DMS153 treated with DMSO at 0.1 percent for 48 hours (cell line): ENCODE results near the gene NTSR1.

ENCODE experiments used
- DNase-seq: peaks from one replicate; lab custom pipeline; 2025; ENCODE audit not compliant: unreplicated experiment; lab: John Stamatoyannopoulos, UW

Gene NTSR1

DNA sequence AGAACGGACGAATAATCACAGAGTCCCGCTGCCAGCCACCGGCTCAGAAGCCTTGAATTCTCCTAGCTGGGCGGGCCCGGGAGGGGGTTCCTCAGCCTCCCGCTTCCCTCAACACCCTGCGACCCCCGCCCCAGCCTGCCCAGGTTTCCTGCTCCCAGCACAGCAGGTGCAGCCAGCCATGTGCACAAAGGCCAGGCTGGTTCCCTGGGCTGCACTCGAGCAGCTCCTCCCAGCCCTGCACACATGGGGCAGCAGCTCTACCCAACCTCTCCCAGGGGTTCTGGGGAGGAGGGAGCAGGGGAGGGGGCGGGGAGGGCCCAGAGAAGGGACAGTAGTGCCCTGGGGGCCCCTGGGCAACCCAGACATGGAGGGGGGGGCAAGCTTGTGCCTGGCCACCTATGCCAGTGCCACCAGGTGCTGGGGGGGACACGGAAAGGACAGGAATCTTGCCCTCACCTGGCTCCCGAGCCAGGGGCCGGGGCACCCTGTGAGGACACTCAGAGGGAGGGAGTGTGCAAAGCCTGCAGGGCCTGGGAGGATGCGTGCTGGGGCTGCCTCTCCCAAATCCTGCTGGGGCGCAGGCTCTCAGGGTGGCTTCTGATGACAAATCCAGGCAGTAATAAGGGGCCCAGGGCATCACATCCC is 1.2 kb upstream of the NTSR1 start:
- no peak for DNase-seq

DNA sequence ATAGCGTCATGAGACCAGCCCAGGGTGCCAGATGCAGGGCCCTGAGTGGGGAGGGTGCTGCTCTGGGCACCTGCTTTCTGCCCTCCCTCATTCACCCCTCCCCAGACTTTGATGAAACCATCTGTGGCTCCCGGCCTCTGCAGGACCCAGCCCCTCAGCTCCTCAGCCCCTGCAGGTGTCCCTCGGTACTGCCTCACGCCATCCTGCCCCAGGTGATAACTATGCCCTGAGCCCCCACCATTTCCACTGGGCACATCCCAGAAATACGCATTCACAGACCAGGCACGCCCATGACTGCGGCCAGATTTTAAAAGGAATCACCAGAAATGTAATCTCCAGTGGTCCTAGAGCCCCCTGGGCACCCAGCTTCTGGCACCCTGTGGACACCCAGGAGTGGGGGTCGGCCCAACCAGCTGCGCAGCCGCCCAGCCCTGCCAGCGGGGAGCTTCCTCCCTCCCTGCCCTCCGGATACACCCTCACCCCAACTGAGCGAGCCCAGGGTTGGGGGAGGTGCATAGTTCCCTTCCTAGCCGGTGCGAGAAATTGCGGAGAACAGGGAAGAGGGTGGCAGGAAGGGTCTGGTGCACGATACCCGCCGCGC is 615 bp upstream of the NTSR1 start:
- no peak for DNase-seq

DNA sequence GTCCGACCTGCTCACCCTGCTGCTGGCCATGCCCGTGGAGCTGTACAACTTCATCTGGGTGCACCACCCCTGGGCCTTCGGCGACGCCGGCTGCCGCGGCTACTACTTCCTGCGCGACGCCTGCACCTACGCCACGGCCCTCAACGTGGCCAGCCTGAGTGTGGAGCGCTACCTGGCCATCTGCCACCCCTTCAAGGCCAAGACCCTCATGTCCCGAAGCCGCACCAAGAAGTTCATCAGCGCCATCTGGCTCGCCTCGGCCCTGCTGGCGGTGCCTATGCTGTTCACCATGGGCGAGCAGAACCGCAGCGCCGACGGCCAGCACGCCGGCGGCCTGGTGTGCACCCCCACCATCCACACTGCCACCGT is 885 bp downstream of the NTSR1 start:
- DNase-seq, result no peak

DNA sequence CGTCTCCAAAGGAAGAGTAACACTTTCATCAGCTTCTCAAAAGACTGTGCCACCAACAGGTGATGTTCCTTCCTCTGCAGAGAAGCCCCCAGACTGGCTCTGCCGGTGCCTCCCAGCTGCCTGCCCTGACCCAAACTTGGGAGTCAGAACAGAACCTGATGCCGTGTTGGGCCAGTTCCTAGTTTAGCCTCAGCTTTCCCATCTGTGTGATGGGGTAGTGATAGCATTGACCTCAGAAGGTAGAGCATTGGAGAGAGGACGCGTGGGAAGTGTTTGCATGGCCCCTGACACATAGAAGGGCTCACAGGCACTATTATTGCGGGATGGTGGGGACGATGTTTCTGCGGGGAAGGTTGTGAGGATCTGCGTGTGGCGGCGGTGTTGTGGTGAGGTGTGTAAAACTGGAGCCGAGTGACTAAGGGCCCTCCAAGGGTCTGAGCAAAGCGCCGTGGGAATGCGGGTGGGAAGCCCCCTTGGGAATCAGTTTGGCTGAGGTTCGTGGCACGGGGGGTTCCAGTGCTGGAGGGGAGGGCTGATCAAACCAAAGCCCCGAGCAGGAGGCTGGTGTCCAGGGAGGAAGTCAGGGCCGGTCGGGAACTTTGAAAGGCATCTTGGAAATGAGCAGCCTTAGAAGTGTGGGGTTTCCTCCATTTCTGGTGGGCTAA is 1.7 kb downstream of the NTSR1 start:
- DNase-seq, result no peak

DNA sequence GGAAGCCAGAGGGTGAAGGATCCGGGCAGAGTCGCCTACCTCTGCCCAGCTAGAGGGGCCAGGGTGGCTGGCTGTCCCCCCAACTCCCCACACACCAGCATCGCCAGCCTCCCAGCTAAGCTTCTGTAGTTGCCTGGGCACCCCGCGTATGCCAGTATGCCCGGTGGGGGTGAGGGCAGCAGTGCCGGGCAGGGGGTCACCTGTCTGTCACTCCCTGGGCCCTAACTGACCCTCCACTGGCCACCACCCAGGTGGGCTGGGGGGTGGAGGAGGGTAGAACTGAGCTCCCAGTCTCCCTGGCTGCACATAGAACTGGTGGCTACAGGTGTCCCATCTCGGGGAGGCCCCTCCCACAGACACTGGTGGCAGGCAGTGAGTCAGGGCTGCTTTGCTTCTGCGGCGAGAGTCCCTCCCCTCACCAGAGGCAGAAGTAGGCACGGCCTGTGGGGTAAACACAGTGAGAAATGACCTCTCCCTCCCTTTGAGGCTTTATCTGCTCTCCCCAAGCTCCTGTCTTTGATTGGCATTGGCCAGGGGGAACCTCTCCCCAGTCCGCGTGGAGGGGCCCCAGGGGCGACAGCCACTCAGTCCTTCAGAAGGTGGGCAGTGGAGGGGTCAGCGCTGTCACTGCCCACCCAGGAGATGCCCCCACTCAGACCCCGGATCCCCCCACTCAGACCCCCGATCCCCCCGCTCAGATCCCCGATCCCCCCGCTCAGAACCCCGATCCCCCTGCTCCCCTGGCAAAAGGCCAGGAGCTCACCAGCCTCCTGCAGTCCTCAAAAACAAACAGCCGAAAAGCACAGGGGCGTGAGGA is 2.5 kb downstream of the NTSR1 start:
- DNase-seq, result no peak

DNA sequence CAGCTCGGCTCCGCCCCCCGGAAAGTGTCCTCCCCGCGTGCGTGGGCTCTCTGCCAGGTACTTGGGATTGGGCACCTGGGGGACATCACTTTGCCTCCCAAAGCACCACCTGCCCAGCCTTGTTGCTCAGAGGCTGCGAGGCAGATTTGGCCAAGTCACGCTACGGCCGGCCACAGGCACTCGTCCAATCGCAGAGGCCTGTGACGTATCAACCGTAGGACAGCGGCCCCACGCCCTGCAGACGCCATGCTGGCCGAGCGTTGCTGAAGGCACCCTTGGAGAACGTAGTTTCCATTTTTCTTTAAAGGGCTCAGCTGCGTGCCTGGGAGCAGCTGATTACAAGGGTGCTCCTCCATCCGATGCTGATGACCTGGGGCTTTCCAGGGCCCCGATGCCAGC is 3.1 kb downstream of the NTSR1 start:
- DNase-seq, result peak; percentile 84

DNA sequence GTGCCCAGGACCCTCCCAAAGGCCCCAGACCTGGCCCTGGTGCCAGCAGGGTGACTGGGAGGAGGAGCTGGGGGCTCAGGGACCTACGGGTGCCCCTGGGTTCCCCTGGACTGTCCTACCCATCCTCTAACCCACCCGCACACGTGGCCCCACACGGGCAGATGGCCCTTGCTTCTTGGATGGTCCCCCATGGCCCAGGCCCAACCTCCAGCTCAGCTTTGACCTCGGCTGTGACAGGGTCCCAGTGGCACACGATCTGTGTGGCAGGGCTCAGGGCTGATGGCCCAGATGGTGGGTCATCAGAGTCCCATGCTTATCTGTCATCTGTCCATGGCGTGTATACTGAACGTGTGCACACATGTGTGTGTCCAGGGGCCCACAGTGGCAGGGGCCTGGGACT is 4.0 kb downstream of the NTSR1 start:
- DNase-seq, result no peak

DNA sequence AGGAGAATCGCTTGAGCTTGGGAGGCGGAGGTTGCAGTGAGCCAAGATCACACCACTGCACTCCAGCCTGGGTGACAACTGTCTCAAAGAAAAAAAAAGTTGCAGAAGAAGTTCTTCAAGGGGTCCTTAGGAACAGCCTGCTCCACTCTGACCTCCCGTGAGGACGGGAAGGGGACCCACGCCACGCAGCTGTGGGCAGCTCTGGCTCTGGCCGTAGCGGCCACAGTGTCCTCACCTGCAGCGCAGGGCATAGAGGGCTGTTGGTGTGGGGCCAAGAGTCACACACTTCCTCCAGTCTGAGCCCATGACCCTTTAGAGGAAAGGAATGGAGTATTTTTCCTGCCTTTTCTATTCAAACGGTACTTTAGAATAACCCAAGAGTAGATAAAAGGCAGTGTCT is 5.4 kb downstream of the NTSR1 start:
- DNase-seq, result no peak

DNA sequence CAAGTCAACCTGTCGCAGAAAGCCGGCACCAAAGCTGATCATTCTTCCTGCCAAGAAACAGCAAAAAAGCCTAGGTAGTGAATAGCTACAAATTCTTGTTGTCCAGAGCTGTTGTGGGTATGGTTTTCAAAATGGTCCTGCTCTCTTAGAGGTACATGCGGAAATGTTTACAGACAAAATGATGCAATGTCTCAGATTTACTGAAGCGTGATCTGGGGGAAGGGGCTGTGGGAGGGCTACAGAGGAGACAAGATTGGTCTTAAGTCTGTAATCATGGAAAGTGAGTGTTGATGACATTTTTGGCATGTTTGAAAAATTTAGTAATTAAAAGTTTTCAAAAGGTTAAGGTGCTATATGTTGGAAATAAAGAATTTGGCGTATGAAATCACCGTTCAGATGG is 6.2 kb downstream of the NTSR1 start:
- no peak for DNase-seq

DNA sequence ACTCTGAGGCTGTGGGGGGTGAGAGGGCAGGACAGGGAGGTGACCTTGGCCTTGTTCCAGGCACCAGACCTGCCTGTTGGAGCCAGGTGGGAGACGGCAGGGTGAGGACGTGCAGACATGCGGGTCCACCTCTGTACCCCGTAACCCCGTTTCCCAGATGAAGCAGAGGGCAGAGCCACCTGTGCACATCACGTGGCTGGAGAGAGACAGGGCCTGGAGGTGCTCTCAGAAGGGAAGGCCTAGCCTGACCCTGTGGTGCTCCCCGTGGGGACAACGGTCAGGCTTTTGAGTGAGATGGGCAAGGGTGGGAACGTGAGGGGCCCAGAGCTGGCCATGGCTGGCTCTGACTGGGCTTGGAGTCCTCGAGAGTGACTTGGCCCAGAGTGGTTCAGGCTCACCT is 6.6 kb downstream of the NTSR1 start:
- DNase-seq, result no peak

DNA sequence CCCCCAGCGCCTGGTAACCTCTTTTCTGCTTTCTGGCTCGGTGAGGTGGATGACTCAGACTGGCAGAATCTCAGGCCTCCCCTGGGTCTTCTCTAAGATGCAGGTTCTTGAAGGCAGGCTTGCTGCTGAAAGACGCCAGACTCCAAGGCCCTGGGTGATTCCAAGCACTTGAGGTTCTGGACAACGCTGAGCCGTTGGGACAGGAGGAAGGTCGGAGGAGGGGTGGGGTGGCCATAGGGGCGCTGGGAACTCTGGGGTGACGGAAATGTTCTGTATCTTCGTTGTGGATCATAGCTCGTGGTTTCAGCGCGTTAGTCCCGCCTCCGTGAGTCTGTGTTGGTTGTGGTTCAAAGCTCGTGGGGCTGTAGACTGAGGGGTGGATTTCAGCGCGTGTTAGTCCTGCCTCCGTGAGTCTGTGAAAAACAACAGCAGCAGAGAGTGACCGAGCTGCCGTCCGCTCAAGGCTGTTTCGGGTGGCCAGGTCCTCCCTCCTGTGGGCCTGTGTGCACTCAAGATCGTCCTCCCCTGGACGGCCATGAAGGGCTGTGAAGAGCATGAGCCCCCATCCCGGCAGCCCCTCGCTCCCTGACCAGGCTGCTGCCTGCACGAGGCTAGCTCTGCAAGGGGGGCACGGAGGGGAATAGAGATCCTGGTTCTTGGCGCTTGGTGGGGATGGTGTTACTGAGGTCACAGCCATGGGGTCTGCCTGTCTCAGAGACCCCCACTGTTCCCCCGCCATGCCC is 7.7 kb downstream of the NTSR1 start:
- no peak for DNase-seq

DNA sequence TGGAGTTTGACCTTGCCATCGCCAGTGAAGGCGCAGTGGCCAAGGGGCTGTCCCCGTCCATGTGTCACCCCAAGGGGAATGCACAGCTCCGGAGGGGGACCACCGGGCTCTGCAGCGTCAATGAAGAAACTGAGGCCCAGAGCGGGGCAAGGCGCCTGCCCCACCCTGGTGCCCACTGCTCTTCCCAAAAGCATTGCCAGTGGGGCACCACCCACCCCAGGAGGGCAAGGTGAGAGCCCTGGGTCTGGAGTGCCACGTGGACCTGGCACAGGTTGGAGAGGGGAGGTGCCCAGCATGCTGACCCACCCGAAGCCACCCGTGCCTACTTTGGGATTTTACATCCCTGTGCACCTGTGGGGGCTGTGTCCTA is 8.3 kb downstream of the NTSR1 start:
- DNase-seq, result no peak

DNA sequence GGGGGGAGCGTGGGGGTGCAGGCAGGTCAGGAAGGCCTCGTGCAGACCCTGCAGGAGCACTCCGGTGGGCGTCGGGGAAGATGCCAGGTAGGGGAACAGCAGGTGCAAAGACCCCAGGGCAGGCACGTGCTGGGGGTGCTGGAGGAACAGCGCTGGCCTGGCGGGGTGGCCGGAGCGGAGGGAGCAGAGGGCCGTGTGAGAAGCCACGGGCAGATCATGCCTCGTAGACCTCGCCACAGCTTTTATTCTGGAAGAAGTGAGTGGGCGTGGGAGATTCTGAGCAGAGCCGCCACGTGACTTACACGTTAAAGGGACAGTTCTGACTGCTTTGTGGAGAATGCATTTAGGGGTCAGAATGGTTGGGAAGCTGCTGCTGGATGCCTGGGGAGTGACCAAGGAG is 9.3 kb downstream of the NTSR1 start:
- no peak for DNase-seq

DNA sequence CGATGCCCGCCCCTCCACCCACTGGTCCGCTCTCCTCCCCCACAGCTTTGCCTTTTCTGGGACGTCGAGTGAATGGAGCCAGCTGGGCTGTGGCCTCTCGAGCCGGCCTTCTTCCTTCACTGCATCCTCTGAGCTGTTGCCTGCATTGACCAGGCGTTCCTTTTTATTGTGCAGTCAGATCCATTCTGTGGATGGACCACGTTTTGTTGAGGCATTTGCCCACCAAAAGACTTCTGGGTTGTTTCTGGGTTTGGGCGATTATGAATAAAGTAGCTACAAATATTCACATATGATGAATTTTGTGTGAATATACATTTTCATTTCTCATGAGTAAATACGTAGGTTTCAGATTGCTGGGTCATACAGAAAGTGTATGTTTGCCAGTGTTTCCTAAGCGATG is 9.9 kb downstream of the NTSR1 start:
- DNase-seq, result no peak

DNA sequence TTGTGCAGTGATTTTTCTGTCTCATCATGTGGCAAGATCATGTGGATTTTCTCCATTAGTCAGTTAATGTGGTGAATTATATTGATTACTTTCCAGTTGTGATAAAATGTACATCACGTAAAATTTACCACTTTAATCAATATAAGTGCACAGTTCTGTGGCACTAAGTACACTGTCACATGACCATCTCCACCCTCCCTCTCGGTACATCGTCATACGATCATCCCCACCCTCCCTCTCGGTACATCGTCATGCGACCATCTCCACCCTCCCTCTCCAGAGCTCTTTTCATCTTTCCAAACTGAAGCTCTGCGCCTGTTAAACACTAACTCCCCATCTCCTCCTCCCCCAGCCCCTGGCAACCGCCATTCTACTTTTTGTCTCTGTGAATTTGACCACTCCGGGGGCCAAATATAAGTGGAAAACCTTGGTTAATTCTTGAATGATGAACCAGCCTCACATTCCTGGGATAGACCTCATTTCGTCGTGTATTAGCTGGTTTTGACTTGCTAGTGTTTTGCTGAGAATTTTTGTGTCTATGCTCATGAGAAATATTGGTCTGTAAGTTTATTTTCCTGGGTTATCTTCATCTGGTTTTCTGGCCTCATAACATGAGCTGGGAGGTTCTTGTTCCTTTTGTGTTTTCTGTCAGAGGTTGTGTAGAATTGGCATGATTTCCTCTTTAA is 10.8 kb downstream of the NTSR1 start:
- DNase-seq, result no peak

DNA sequence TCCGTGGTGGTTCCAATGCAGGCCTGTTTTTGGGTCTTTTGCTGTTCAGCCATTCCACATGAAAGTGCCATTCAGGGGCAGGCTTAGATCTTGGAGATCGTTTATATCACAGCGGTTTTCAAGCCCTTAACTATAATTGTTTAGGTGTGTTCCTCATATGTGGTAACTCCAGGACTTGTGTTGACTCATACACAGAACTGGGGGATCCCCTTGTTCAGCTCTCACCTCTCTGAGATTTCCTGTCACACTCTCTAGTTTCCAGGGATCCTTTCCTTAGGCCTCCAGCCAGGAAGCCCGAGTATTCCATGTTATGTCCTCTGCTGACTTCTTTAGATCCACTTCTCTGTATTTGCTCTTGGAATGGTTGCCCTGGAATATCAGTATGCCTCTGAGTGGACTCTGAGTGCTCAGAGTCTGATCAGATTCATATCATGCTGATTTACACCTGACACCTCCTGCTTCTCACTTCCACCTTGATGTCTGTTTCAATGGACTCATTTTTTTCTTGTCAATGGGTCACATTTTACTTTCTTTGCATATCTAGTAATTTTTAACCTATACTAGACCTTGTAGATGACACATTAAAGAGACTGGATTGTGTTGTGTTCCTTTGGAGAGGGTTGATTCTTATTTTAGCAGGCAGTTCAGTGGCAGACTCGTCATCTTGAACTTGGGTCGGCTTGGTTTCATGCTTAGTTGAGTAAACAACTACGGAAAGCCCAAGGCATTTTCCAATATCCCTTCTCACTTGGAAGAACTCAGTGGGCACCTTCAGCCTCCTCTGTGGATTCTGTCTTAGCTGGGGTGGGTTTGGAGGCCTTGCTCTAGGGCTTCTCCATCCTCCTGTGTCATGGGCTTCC is 13.1 kb downstream of the NTSR1 start:
- DNase-seq, result no peak

DNA sequence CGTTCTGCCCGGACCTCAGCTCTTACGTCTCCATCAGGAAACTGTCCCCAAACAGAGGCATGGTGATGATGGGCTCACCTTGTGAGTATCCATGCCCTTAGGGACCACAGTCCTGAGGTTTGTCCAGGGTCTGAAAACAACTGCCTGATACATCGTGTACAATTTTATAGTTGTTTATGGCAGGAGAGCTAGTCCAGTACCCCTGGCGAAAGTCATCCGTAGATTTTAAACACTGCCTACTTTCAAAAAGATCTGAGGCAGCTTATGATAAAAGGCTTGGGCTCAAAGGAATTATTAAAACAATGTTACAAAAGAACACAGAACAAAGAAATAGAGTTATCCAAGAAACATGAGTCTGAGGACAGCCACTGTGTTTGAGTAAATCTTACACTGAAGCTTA is 14.0 kb downstream of the NTSR1 start:
- DNase-seq, result no peak

DNA sequence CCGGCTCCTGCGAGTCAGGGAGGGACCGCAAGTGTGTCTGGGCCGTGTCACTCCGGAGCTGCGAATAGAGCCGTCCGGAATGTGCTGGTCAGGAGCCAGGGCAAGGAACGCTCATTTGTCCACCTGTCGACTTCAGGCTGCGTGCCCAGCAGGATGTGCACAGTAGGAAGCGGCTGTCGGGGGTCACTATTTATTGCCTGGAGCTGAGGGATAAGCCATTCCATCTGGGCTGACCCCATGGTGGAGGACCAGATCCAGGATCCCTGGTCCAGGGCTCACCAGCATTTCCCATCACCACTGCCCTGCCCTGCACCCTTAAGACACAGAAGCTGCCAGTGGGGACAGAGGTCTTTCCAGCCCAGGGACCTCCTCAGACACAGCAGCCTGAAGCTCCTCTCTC is 14.7 kb downstream of the NTSR1 start:
- DNase-seq, result no peak

DNA sequence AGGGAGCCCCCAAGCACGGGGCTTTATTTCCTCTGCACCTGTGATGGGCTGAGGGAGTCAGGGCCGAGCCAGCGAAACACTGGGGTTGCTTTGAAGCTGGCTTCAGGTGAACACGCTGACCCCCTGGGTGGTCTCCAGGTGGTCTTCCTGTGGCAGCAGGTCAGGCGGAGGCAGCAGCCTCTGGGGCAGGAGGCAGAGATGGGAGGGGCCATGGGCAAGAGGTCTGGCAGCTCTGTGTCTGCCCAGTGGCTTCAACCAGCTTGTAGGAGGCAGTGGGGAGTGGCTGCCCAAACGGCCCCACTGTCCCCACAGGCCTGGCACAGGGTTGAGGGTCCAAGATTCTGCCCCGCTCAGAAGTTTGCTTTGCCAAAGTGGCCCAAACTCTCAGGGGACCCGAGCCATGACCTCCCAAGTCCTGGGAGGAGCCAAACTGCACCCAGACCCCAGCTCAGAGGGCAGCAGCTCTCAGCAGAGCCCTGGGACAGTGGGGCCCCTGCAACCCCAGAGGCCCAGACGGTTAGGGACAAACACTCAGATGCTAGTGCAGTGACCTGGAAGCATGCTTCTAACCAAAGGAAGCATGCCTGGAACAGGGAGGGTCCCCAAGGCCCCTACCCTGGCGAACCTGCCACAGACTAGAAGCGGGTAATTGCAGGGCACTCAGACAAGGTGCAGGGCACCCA is 15.3 kb downstream of the NTSR1 start:
- no peak for DNase-seq
